Measurements from ENCODE around the gene MCM5. TPM values are rescaled to one million over a fixed set of nuclear protein-coding genes. Genes with fewer than 3 reads are reported as not detected.

Gene MCM5
- polyA plus RNA-seq, 3 donors: 23.4 to 39.8 (median 25.5) TPM

- no peaks in the 10 kb centered on the region for H3K27me3 ChIP-seq (ENCODE audit: control insufficient read depth in 2 of 2, insufficient read depth in 2 of 2, low read length in 2 of 2)
- peaks cover 85% of the 10 kb centered on the region for H3K4me1 Mint-ChIP-seq
- WGBS (ENCODE audit: insufficient coverage): 94% methylated on average over 5 of the region's 6 CpGs
- H3K79me2 ChIP-seq (ENCODE audit: insufficient read depth, low read length): peaks cover 24% of the 10 kb centered on the region
- peak overlapping the region in 1 of 2 donors; percentile 96 for H3K27ac ChIP-seq (ENCODE audit: low read depth in 1 of 2, low read length in 2 of 2)
- TF ChIP-seq CTCF (IDR thresholded peaks at IDR 0.05): no peak
- peaks cover 6 to 11% (median 7%) of the 10 kb centered on the region in 3 donors for H3K27me3 Mint-ChIP-seq (ENCODE audit: low read depth in 3 of 3)
- peaks cover 0 to 2% (median 0%) of the 10 kb centered on the region in 7 donors for H3K9me3 Mint-ChIP-seq
- H3K36me3 Mint-ChIP-seq: peaks cover 24 to 29% of the 10 kb centered on the region in 2 donors
- peaks cover 21 to 23% of the 10 kb centered on the region in 2 donors for H3K36me3 ChIP-seq (replicated peaks in 1 of 2; ENCODE audit: control insufficient read depth in 1 of 2, insufficient read depth in 2 of 2, low read length in 2 of 2)
- intact Hi-C loops (cut with micrococcal nuclease): loop anchor here in 1 of 2 donors (5.0 kb wide), 1 partner anchor 33 kb away; no protein-coding TSS in a partner anchor
- H4K20me1 ChIP-seq (ENCODE audit: insufficient read depth, low read length): peaks cover 32% of the 10 kb centered on the region
- peak overlapping the region; percentile 82 for H3K4me2 ChIP-seq (replicated peaks; ENCODE audit: extremely low read depth, low read length, poor library complexity, severe bottlenecking)
- H3K9me3 ChIP-seq (replicated peaks in 1 of 2; ENCODE audit: control insufficient read depth in 1 of 2, insufficient read depth in 1 of 2, low read length in 2 of 2): no peaks in the 10 kb centered on the region
- DNase-seq: peak in 2 of 3 donors; percentile 58 to 64
- H3K4me3 ChIP-seq (replicated peaks in 1 of 3; ENCODE audit: low read depth in 2 of 3, low read length in 3 of 3): peak overlapping the region in 1 of 3 experiments; percentile 94
- peak overlapping the region; percentile 92 to 96 (median 94) for H3K27ac Mint-ChIP-seq
- no peak overlapping the region for H3K9ac ChIP-seq (ENCODE audit: insufficient read depth, low read length, poor library complexity, severe bottlenecking)
- peaks cover 88 to 99% of the 10 kb centered on the region in 2 donors for H3K4me1 ChIP-seq (ENCODE audit: control insufficient read depth in 1 of 2, insufficient read depth in 2 of 2, low read length in 2 of 2)
- H3K4me3 Mint-ChIP-seq: peak overlapping the region in 1 of 2 donors; percentile 43
- H2AFZ ChIP-seq (ENCODE audit: insufficient read depth, low read depth, low read length, poor library complexity, severe bottlenecking): no peak overlapping the region
Observed at GRCh38 chr22:35380013-35380412, 19.9 kb upstream of the MCM5 start.

GRCh38 chr22:35380537-35381423, 19.2 kb upstream of the MCM5 start, which contains the start of gene HMOX1:
HMOX1 (plus strand) TSS chr22:35381096; CDS start chr22:35381174, 78 bp downstream.
- Histone ChIP-seq H3K4me3 (replicated peaks in 1 of 3; ENCODE audit: low read depth in 2 of 3, low read length in 3 of 3) (peak within 1 kb of the TSS; percentile 79 to 97 (median 94)), H3K4me2 (replicated peaks; ENCODE audit: extremely low read depth, low read length, poor library complexity, severe bottlenecking) (peak within 1 kb of the TSS; percentile 82), H4K20me1 (ENCODE audit: insufficient read depth, low read length) (peaks cover 40% of the 10 kb centered on the region), H3K4me1 (ENCODE audit: control insufficient read depth in 1 of 2, insufficient read depth in 2 of 2, low read length in 2 of 2) (peaks cover 81 to 96% of the 10 kb centered on the region in 2 donors), H3K79me2 (ENCODE audit: insufficient read depth, low read length) (peaks cover 26% of the 10 kb centered on the region), H3K9ac (ENCODE audit: insufficient read depth, low read length, poor library complexity, severe bottlenecking) (peak within 1 kb of the TSS; percentile 88), H2AFZ (ENCODE audit: insufficient read depth, low read depth, low read length, poor library complexity, severe bottlenecking) (peak within 1 kb of the TSS; percentile 85), H3K27me3 (ENCODE audit: control insufficient read depth in 2 of 2, insufficient read depth in 2 of 2, low read length in 2 of 2) (no peaks in the 10 kb centered on the region), H3K36me3 (replicated peaks in 1 of 2; ENCODE audit: control insufficient read depth in 1 of 2, insufficient read depth in 2 of 2, low read length in 2 of 2) (peaks cover 26 to 29% of the 10 kb centered on the region in 2 donors), H3K9me3 (replicated peaks in 1 of 2; ENCODE audit: control insufficient read depth in 1 of 2, insufficient read depth in 1 of 2, low read length in 2 of 2) (no peaks in the 10 kb centered on the region), H3K27ac (ENCODE audit: low read depth in 1 of 2, low read length in 2 of 2) (peak within 1 kb of the TSS; percentile 93 to 96)
- Mint-ChIP-seq H3K36me3 (peaks cover 31 to 33% of the 10 kb centered on the region in 2 donors), H3K27me3 (ENCODE audit: low read depth in 3 of 3) (peaks cover 6 to 14% (median 9%) of the 10 kb centered on the region in 3 donors), H3K4me1 (peaks cover 81% of the 10 kb centered on the region), H3K27ac (peak within 1 kb of the TSS; percentile 92 to 96 (median 94)), H3K9me3 (peaks cover 0 to 2% (median 0%) of the 10 kb centered on the region in 7 donors), H3K4me3 (peak within 1 kb of the TSS; percentile 94 to 97)
- under 1% methylated on average over 42 of the region's 47 CpGs for WGBS (ENCODE audit: insufficient coverage)
- DNase-seq: peak; percentile 93 to 96 (median 95)
- TF ChIP-seq CTCF (IDR thresholded peaks at IDR 0.05): peak; percentile 11
- intact Hi-C loops (cut with micrococcal nuclease): loop anchor here in 1 of 2 donors (5.0 kb wide), 1 partner anchor 33 kb away; no protein-coding TSS in a partner anchor
